ENCODE data around the gene SUFU. TPM values are rescaled to one million over a fixed set of nuclear protein-coding genes. Genes with fewer than 3 reads are reported as not detected.

Gene SUFU
- total RNA-seq, 1 donor from 2014 or later = 17.3 TPM

GRCh38 chr10:102517553-102517952 is 13.8 kb downstream of the SUFU start:
- H3K4me3 ChIP-seq = no peak overlapping the region
- intact Hi-C loops (cut with DNase I) = no loop called here
- H3K9me3 ChIP-seq = no peaks in the 10 kb centered on the region
- no peak overlapping the region for H3K27ac ChIP-seq
- no peaks in the 10 kb centered on the region for H3K27me3 ChIP-seq
- TF ChIP-seq CTCF (IDR thresholded peaks at IDR 0.05) = no peak
- H3K36me3 ChIP-seq = peaks cover 2 to 26% of the 10 kb centered on the region in 2 donors
- no peak for DNase-seq (ENCODE audit: low spot score in 2 of 2)
- H3K4me1 ChIP-seq = no peaks in the 10 kb centered on the region

GRCh38 chr10:102519246-102519825 is 15.6 kb downstream of the SUFU start:
- H3K4me1 ChIP-seq = peaks cover 0 to 3% of the 10 kb centered on the region in 2 donors
- TF ChIP-seq CTCF (IDR thresholded peaks at IDR 0.05) = no peak
- H3K27ac ChIP-seq = no peak overlapping the region
- no peak for DNase-seq (ENCODE audit: low spot score in 2 of 2)
- peaks cover 0 to 19% of the 10 kb centered on the region in 2 donors for H3K36me3 ChIP-seq
- no peaks in the 10 kb centered on the region for H3K9me3 ChIP-seq
- H3K4me3 ChIP-seq = no peak overlapping the region
- no peaks in the 10 kb centered on the region for H3K27me3 ChIP-seq
- intact Hi-C loops (cut with DNase I) = no loop called here

DNA sequence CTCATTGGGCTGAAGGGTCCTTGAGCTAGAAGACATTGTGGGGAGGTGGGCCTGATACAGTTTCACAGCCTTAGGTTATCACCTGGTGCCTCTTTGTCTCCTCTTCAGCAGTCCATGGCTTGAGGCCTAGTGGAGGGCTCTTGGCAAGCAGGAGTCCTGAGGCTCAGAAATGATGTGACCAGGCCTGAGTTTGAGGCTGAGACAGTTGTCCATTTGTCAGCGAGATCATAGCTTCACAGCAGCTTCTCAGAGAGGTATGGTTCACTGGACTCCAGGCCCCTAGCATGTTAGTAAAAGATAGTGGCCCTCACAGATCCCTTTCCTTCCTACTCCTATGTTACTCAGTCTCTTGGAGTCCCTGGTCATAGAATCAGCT is 19.1 kb downstream of the SUFU start:
- Histone ChIP-seq H3K9me3 (no peaks in the 10 kb centered on the region), H3K4me3 (no peak overlapping the region), H3K4me1 (peaks cover 0 to 3% of the 10 kb centered on the region in 2 donors), H3K27me3 (no peaks in the 10 kb centered on the region), H3K27ac (peak overlapping the region in 1 of 2 donors; percentile 41), H3K36me3 (peaks cover 0 to 6% of the 10 kb centered on the region in 2 donors)
- intact Hi-C loops (cut with DNase I) = no loop called here
- DNase-seq (ENCODE audit: low spot score in 2 of 2) = no peak
- TF ChIP-seq CTCF (IDR thresholded peaks at IDR 0.05) = no peak

DNA sequence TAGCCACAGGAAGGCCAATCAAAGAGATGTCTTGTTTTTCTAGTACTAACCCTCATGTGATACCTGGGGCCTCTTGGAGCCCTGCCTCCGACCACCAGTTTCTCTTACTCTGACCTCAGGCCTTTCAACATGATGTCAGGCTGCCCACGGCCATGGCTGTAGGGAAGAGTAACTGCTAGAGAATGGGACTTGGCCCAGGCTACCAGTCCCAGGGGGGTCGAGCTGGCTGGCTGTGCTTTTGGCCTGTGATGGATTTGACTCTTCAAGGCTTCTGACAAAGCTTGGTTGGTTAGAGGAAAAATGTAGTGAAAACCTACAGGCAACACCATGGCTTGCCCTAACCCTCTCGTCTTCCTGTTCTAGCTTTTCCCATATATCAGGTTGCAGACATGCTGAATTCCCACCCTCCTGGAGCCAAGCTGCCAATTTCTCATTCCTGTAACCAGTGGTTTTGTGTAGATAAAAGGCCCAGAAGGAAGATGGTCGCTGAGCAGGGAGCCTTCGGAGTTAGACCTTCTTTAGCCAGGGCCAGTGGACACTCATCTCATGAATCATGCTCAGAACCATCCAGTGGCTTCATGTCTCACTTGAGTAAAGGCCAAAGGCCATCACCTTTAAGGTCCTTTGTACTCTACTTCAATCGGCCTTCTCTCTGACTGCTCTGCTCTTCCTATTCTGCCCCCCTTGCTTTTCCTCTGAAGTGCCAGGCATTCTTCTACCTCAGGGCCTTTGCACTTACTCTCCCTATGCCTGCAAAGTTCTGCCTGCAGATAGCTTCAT is 19.7 kb downstream of the SUFU start:
- H3K4me1 ChIP-seq = peaks cover 0 to 3% of the 10 kb centered on the region in 2 donors
- H3K36me3 ChIP-seq = peaks cover 0 to 6% of the 10 kb centered on the region in 2 donors
- peak in 1 of 2 donors; percentile 68 for DNase-seq (ENCODE audit: low spot score in 2 of 2)
- no peaks in the 10 kb centered on the region for H3K27me3 ChIP-seq
- no peak for TF ChIP-seq CTCF (IDR thresholded peaks at IDR 0.05)
- H3K27ac ChIP-seq = peak overlapping the region in 1 of 2 donors; percentile 41
- no peaks in the 10 kb centered on the region for H3K9me3 ChIP-seq
- no peak overlapping the region for H3K4me3 ChIP-seq
- intact Hi-C loops (cut with DNase I) = no loop called here

- H3K27ac ChIP-seq = no peak overlapping the region
- H3K27me3 ChIP-seq = no peaks in the 10 kb centered on the region
- peaks cover 0 to 3% of the 10 kb centered on the region in 2 donors for H3K4me1 ChIP-seq
- intact Hi-C loops (cut with DNase I) = no loop called here
- H3K36me3 ChIP-seq = peaks cover 0 to 6% of the 10 kb centered on the region in 2 donors
- no peak for TF ChIP-seq CTCF (IDR thresholded peaks at IDR 0.05)
- H3K4me3 ChIP-seq = no peak overlapping the region
- H3K9me3 ChIP-seq = no peaks in the 10 kb centered on the region
- DNase-seq (ENCODE audit: low spot score in 2 of 2) = peak in 1 of 2 donors; percentile 4
These were observed 21.0 kb downstream of the SUFU start for GRCh38 chr10:102524746-102525145.

Data from ascending aorta (tissue), 2 donors.